CD14-positive monocyte (primary cell): ENCODE data around the gene SDCBP2. TPM values are rescaled to one million over a fixed set of nuclear protein-coding genes. Genes with fewer than 3 reads are reported as not detected.

Experiments
- DNase-seq, 3 donors: peaks; one replicate each; pipeline ENCODE4 v3.0.0-alpha.2; 2011 to 2022
- H2AFZ ChIP-seq: 2 replicates; pipeline ENCODE4 v1.6.0; 2012; ENCODE audit warnings: mild to moderate bottlenecking, low read depth, low read length, inconsistent platforms; ENCODE audit not compliant: insufficient read depth, poor library complexity, severe bottlenecking
- H3K27ac ChIP-seq, 2 donors: 1 replicate in 1 of 2; 2 replicates in 1 of 2; pipeline ENCODE4 v1.5.1; 2012 to 2013; ENCODE audit warnings: low read length in 2 of 2, control low read depth in 1 of 2, inconsistent platforms in 1 of 2, low read depth in 1 of 2, mild to moderate bottlenecking in 1 of 2
- H3K27me3 ChIP-seq, 2 donors: one replicate each; pipeline versions ENCODE4 v1.6.0 to v1.6.1; 2011 to 2013; ENCODE audit warnings: low read length in 2 of 2; ENCODE audit not compliant: control insufficient read depth in 2 of 2, insufficient read depth in 2 of 2
- H3K36me3 ChIP-seq, 2 donors: replicated peaks in 1 of 2; 1 replicate in 1 of 2; 2 replicates in 1 of 2; pipeline versions ENCODE4 v1.5.1 to v1.6.1; 2012 to 2013; ENCODE audit warnings: low read length in 2 of 2, control low read depth in 1 of 2, inconsistent platforms in 1 of 2, mild to moderate bottlenecking in 1 of 2; ENCODE audit not compliant: insufficient read depth in 2 of 2, control insufficient read depth in 1 of 2
- H3K4me1 ChIP-seq, 2 donors: 1 replicate in 1 of 2; 2 replicates in 1 of 2; pipeline versions ENCODE4 v1.5.1 to v1.6.1; 2012 to 2013; ENCODE audit warnings: low read length in 2 of 2, control low read depth in 1 of 2, inconsistent platforms in 1 of 2, mild to moderate bottlenecking in 1 of 2, moderate library complexity in 1 of 2; ENCODE audit not compliant: insufficient read depth in 2 of 2, control insufficient read depth in 1 of 2
- H3K4me2 ChIP-seq: replicated peaks from 2 replicates; pipeline ENCODE3; 2012; ENCODE audit warnings: low read length, moderate library complexity, mild to moderate bottlenecking; ENCODE audit not compliant: poor library complexity, severe bottlenecking; ENCODE audit errors: extremely low read depth
- H3K4me3 ChIP-seq, 3 experiments: fragments of 200-600 bp in 1 of 3; sonication (generic) in 1 of 3; replicated peaks in 1 of 3; 1 replicate in 2 of 3; 2 replicates in 1 of 3; pipeline ENCODE4 v1.5.1; 2011 to 2013; ENCODE audit warnings: low read length in 3 of 3, mild to moderate bottlenecking in 3 of 3, control low read depth in 2 of 3, low read depth in 2 of 3, inconsistent platforms in 1 of 3, moderate library complexity in 1 of 3
- H3K79me2 ChIP-seq: 2 replicates; pipeline ENCODE4 v1.6.0; 2012; ENCODE audit warnings: mild to moderate bottlenecking, control low read depth, inconsistent platforms, low read length, moderate library complexity; ENCODE audit not compliant: insufficient read depth
- H3K9ac ChIP-seq: 2 replicates; pipeline ENCODE4 v1.6.0; 2017; ENCODE audit warnings: low read length, mild to moderate bottlenecking; ENCODE audit not compliant: insufficient read depth, poor library complexity, severe bottlenecking
- H3K9me3 ChIP-seq, 2 donors: replicated peaks in 1 of 2; 1 replicate in 1 of 2; 2 replicates in 1 of 2; pipeline versions ENCODE4 v1.5.1 to v1.6.1; 2012 to 2013; ENCODE audit warnings: low read length in 2 of 2, control low read depth in 1 of 2; ENCODE audit not compliant: control insufficient read depth in 1 of 2, insufficient read depth in 1 of 2
- H4K20me1 ChIP-seq: 2 replicates; pipeline ENCODE4 v1.6.0; 2012; ENCODE audit warnings: mild to moderate bottlenecking, low read length, control low read depth, moderate library complexity; ENCODE audit not compliant: insufficient read depth
- H3K27ac Mint-ChIP-seq, 7 donors: one replicate each; pipeline ENCODE4 v1.8.0; 2020; ENCODE audit warnings: mild to moderate bottlenecking in 7 of 7, mixed read lengths in 7 of 7, moderate library complexity in 6 of 7, inconsistent platforms in 2 of 7
- H3K27me3 Mint-ChIP-seq, 3 donors: one replicate each; pipeline ENCODE4 v1.8.0; 2021 to 2022; ENCODE audit warnings: low read depth in 3 of 3, mild to moderate bottlenecking in 3 of 3, mixed read lengths in 3 of 3, moderate library complexity in 3 of 3, inconsistent platforms in 1 of 3
- H3K36me3 Mint-ChIP-seq, 2 donors: one replicate each; pipeline ENCODE4 v1.8.0; 2020; ENCODE audit warnings: mixed read lengths in 2 of 2, inconsistent platforms in 1 of 2, mild to moderate bottlenecking in 1 of 2
- H3K4me1 Mint-ChIP-seq: one replicate; pipeline ENCODE4 v1.8.0; 2020; ENCODE audit warnings: mild to moderate bottlenecking, mixed read lengths
- H3K4me3 Mint-ChIP-seq, 2 donors: one replicate each; pipeline ENCODE4 v1.8.0; 2020; ENCODE audit warnings: mild to moderate bottlenecking in 2 of 2, mixed read lengths in 2 of 2, moderate library complexity in 1 of 2
- H3K9me3 Mint-ChIP-seq, 7 donors: one replicate each; pipeline ENCODE4 v1.8.0; 2020 to 2022; ENCODE audit warnings: mixed read lengths in 7 of 7, mild to moderate bottlenecking in 6 of 7, moderate library complexity in 6 of 7, inconsistent platforms in 2 of 7
- WGBS: methylation state at CpG from one replicate; pipeline ENCODE4 v1.1.5; 2013; ENCODE audit warnings: missing lambda C conversion rate; ENCODE audit not compliant: insufficient coverage; 5-methylcytosine and 5-hydroxymethylcytosine counted together
- intact Hi-C, 2 donors: fragments of 100-400 bp; cut with micrococcal nuclease; formaldehyde crosslinking; loops; one replicate each; pipeline versions ENCODE4 v1.15.0 to v1.15.1; 2023
- polyA plus RNA-seq, 3 donors: library from polyadenylated mRNA; depleted of rRNA in 1 of 3; unstranded in 2 of 3; stranded (reverse) in 1 of 3; fragments of 300-500 nt in 2 of 3; fragments of >200 nt in 1 of 3; fragmentation: Illumina TruSeq in 2 of 3; gene quantifications; 1 replicate in 2 of 3; 2 replicates in 1 of 3; pipeline ENCODE4 v1.2.3, GENCODE V29; 2012 to 2021
- TF ChIP-seq, protein P1 (sequence below): fragments of 200-600 bp; IDR thresholded peaks from one replicate; pipeline ENCODE4 v1.8.0; 2022; ENCODE audit warnings: antibody characterized with exemption, mild to moderate bottlenecking

SDCBP2 gene
- polyA plus RNA-seq, 3 donors: 0.69 to 1.0 (median 0.71) TPM

DNA sequence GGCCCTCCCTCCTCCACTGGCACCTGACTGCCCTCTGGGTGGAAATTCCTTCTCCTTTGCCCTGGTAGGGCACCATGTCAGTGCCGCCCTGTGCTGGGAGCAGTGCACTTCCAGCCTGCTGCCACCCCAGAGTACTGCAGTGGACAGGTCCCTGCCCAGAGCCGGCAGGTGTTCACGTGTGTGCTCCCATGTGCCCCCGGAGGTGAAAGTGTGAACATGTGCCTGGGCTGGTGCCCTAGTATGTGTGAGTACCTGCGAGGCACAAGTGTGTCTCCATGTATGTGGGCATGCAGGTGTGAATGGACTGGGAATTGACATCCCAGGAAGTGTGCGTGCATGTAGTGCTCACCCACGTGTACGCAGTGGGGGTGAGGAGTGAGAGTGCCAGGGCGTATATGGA, 29.4 kb downstream of the SDCBP2 start:
- no peak overlapping the region for H3K4me3 Mint-ChIP-seq
- Histone ChIP-seq H3K9ac (no peak overlapping the region), H3K9me3 (no peaks in the 10 kb centered on the region), H3K4me1 (peaks cover 0 to 8% of the 10 kb centered on the region in 2 donors), H4K20me1 (no peaks in the 10 kb centered on the region), H3K27ac (no peak overlapping the region), H3K27me3 (no peaks in the 10 kb centered on the region), H3K36me3 (no peaks in the 10 kb centered on the region), H3K4me2 (no peak overlapping the region), H3K79me2 (no peaks in the 10 kb centered on the region), H3K4me3 (no peak overlapping the region), H2AFZ (no peak overlapping the region)
- H3K36me3 Mint-ChIP-seq: no peaks in the 10 kb centered on the region
- peaks cover 0 to 4% (median 3%) of the 10 kb centered on the region in 3 donors for H3K27me3 Mint-ChIP-seq
- intact Hi-C loops: no loop called here
- TF ChIP-seq, protein P1, sequence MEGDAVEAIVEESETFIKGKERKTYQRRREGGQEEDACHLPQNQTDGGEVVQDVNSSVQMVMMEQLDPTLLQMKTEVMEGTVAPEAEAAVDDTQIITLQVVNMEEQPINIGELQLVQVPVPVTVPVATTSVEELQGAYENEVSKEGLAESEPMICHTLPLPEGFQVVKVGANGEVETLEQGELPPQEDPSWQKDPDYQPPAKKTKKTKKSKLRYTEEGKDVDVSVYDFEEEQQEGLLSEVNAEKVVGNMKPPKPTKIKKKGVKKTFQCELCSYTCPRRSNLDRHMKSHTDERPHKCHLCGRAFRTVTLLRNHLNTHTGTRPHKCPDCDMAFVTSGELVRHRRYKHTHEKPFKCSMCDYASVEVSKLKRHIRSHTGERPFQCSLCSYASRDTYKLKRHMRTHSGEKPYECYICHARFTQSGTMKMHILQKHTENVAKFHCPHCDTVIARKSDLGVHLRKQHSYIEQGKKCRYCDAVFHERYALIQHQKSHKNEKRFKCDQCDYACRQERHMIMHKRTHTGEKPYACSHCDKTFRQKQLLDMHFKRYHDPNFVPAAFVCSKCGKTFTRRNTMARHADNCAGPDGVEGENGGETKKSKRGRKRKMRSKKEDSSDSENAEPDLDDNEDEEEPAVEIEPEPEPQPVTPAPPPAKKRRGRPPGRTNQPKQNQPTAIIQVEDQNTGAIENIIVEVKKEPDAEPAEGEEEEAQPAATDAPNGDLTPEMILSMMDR: peak; percentile 36
- peak overlapping the region in 1 of 7 donors; percentile 5 for H3K27ac Mint-ChIP-seq
- 91% methylated on average over 9 of the region's 9 CpGs for WGBS
- DNase-seq: no peak
- peaks cover 7% of the 10 kb centered on the region for H3K4me1 Mint-ChIP-seq
- H3K9me3 Mint-ChIP-seq: no peaks in the 10 kb centered on the region

DNA sequence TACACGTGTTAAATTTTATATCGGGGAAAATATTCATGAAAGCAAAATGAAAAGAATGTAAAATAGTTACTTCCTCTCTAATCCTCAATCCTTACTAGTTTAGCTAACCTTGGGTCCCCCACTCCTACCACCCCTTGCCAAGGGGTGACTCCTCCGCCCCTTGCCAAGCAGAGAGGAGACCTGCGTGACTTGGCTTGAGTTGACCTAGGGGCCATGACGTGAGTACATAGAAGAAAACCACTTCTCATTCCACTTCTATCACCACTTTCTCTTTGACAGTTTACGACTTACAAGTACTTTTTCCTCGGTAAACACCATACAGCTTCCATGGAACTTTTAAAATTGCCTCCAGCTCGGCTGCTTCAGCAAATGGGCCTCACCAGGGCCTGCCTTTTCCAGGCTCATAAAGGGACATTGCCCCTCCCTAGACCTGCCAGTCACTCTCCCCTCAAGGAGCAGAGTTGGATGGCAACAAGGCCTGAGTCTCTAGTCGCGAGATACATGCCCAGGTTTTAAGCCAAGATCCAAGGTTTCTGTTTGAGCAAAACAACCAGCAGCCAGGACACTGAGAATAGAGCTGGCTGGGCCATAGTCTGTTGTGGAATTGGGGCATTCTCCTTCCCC, 29.9 kb downstream of the SDCBP2 start:
- intact Hi-C loops: no loop called here
- Mint-ChIP-seq H3K36me3 (no peaks in the 10 kb centered on the region), H3K27me3 (peaks cover 0 to 4% (median 3%) of the 10 kb centered on the region in 3 donors), H3K4me3 (no peak overlapping the region), H3K9me3 (no peaks in the 10 kb centered on the region), H3K4me1 (peaks cover 7% of the 10 kb centered on the region), H3K27ac (peak overlapping the region in 1 of 7 donors; percentile 46)
- H3K36me3 ChIP-seq: no peaks in the 10 kb centered on the region
- no peak overlapping the region for H3K27ac ChIP-seq
- peaks cover 0 to 8% of the 10 kb centered on the region in 2 donors for H3K4me1 ChIP-seq
- WGBS: 94% methylated on average over 6 of the region's 10 CpGs
- no peak for DNase-seq
- no peaks in the 10 kb centered on the region for H3K79me2 ChIP-seq
- TF ChIP-seq, protein P1: no peak
- H3K9me3 ChIP-seq: no peaks in the 10 kb centered on the region
- no peak overlapping the region for H3K4me2 ChIP-seq
- H3K4me3 ChIP-seq: no peak overlapping the region
- H4K20me1 ChIP-seq: no peaks in the 10 kb centered on the region
- H3K27me3 ChIP-seq: no peaks in the 10 kb centered on the region
- H2AFZ ChIP-seq: no peak overlapping the region
- H3K9ac ChIP-seq: no peak overlapping the region
